HG02973 (cell line): ENCODE results near the gene ATP6V0A1.
"Not testable (repeated sequence)": the region's sequence is repeated elsewhere in the genome, so short reads cannot be mapped to it uniquely, and the experiment has no call there.

ENCODE experiments used
- ATAC-seq: cut with Tn5 transposase; IDR thresholded peaks from one replicate; pipeline ENCODE4 v1.9.1; 2021; ENCODE audit warnings: moderate library complexity; ENCODE audit not compliant: unreplicated experiment

ATP6V0A1 gene

GRCh38 chr17:42436391-42436790 lies 22.3 kb upstream of the ATP6V0A1 start:
- no peak for ATAC-seq

GRCh38 chr17:42438600-42439567 lies 19.8 kb upstream of the ATP6V0A1 start:
- ATAC-seq, result no peak

- no peak for ATAC-seq
Measured at GRCh38 chr17:42441371-42442195, 17.1 kb upstream of the ATP6V0A1 start.

GRCh38 chr17:42442196-42442565 lies 16.5 kb upstream of the ATP6V0A1 start:
- ATAC-seq, result no peak

GRCh38 chr17:42449176-42449575 lies 9.5 kb upstream of the ATP6V0A1 start:
- ATAC-seq, result not testable (repeated sequence)

GRCh38 chr17:42449838-42450237 lies 8.8 kb upstream of the ATP6V0A1 start:
- ATAC-seq, result not testable (repeated sequence)

GRCh38 chr17:42451270-42451669 lies 7.4 kb upstream of the ATP6V0A1 start:
- not testable (repeated sequence) for ATAC-seq

GRCh38 chr17:42453439-42453838 lies 5.2 kb upstream of the ATP6V0A1 start:
- ATAC-seq, result no peak

GRCh38 chr17:42454987-42455386 lies 3.7 kb upstream of the ATP6V0A1 start:
- ATAC-seq, result not testable (repeated sequence)

GRCh38 chr17:42456223-42457106 lies 2.2 kb upstream of the ATP6V0A1 start:
- ATAC-seq, result no peak

- no peak for ATAC-seq
Measured at GRCh38 chr17:42457107-42457792, 1.4 kb upstream of the ATP6V0A1 start.

- ATAC-seq, result no peak
Measured at GRCh38 chr17:42459256-42459800, 650 bp downstream of the ATP6V0A1 start.

GRCh38 chr17:42459801-42460281 lies 1.2 kb downstream of the ATP6V0A1 start:
- ATAC-seq, result no peak

- ATAC-seq, result no peak
Measured at GRCh38 chr17:42460371-42460770, 1.7 kb downstream of the ATP6V0A1 start.

- no peak for ATAC-seq
Measured at GRCh38 chr17:42463976-42464400, 5.3 kb downstream of the ATP6V0A1 start.

- ATAC-seq, result no peak
Measured at GRCh38 chr17:42467889-42468288, 9.2 kb downstream of the ATP6V0A1 start.

GRCh38 chr17:42472709-42473521 lies 14.2 kb downstream of the ATP6V0A1 start:
- ATAC-seq, result no peak

GRCh38 chr17:42474276-42474675 lies 15.6 kb downstream of the ATP6V0A1 start:
- no peak for ATAC-seq

- ATAC-seq, result no peak
Measured at GRCh38 chr17:42475121-42475520, 16.4 kb downstream of the ATP6V0A1 start.
